GM12878 (cell line): ENCODE measurements around the gene CARS2. TPM values are rescaled to one million over a fixed set of nuclear protein-coding genes. Genes with fewer than 3 reads are reported as not detected.

Experiments used
- ATAC-seq: fragments of 200-7000 bp; cut with Tn5 transposase; 3 replicates; pipeline ENCODE4 v1.9.1; 2020; ENCODE audit warnings: mild to moderate bottlenecking, moderate library complexity
- BruUV-seq: library from RNA; stranded (reverse); fragments of 400-500 nt; replicated peaks from 2 replicates; lab custom pipeline; 2021; lab: Mats Ljungman, UMichigan
- CTCF ChIA-PET: fragments of 300-600 bp; sonication (Branson Sonifier 250); formaldehyde crosslinking; extraction: SDS; loops from one replicate; lab custom pipeline; 2021; ENCODE audit warnings: inconsistent platforms; lab: Yijun Ruan, JAX
- POLR2A ChIA-PET: fragments of 350-600 bp; formaldehyde crosslinking; extraction: SDS; loops from one replicate; lab custom pipeline; 2021; ENCODE audit warnings: inconsistent platforms; lab: Charles Lee
- RAD21 ChIA-PET: fragments of 300-600 bp; sonication (Branson Sonifier 250); formaldehyde crosslinking; loops from one replicate; lab custom pipeline; 2023; ENCODE audit warnings: antibody characterized with exemption; ENCODE audit not compliant: unreplicated experiment; lab: Charles Lee
- SMC1A ChIA-PET: fragments of 300-600 bp; sonication (Branson Sonifier 250); formaldehyde crosslinking; loops from one replicate; lab custom pipeline; 2023; ENCODE audit not compliant: unreplicated experiment, uncharacterized antibody; lab: Charles Lee
- DNase-seq: peaks from one replicate; pipeline ENCODE4 v3.0.0-alpha.2; 2011; ENCODE audit warnings: low read depth, low spot score
- FAIRE-seq: peaks from 3 replicates; lab custom pipeline; 2011; peaks lifted over from hg19 to GRCh38; lab: Jason Lieb, UNC
- H2AFZ ChIP-seq: 2 replicates; pipeline ENCODE4 v1.6.0; 2011; ENCODE audit warnings: low read depth, low read length, control low read depth; ENCODE audit not compliant: control insufficient read depth
- H3K27ac ChIP-seq: 2 replicates; pipeline ENCODE4 v1.5.1; 2011; ENCODE audit warnings: control low read depth; ENCODE audit not compliant: control insufficient read depth, insufficient read depth
- H3K27me3 ChIP-seq, 2 experiments: replicated peaks in 1 of 2; 2 replicates each; pipeline versions ENCODE4 v1.6.0 to v1.6.1; 2011; ENCODE audit warnings: low read length in 1 of 2; ENCODE audit not compliant: control insufficient read depth in 2 of 2, insufficient read depth in 2 of 2
- H3K36me3 ChIP-seq, 2 experiments: 2 replicates each; pipeline ENCODE4 v1.5.1; 2011; ENCODE audit warnings: low read length in 1 of 2; ENCODE audit not compliant: control insufficient read depth in 2 of 2, insufficient read depth in 2 of 2
- H3K4me1 ChIP-seq: 2 replicates; pipeline ENCODE4 v1.6.1; 2011; ENCODE audit warnings: mild to moderate bottlenecking, low read length, moderate library complexity, mixed read lengths; ENCODE audit not compliant: control insufficient read depth, insufficient read depth
- H3K4me2 ChIP-seq: 2 replicates; pipeline ENCODE4 v1.6.0; 2011; ENCODE audit warnings: control low read depth; ENCODE audit not compliant: control insufficient read depth, insufficient read depth
- H3K4me3 ChIP-seq: fragments of 200-600 bp; sonication (generic); 2 replicates; pipeline ENCODE4 v1.5.1; 2016
- H3K79me2 ChIP-seq: 2 replicates; pipeline ENCODE4 v1.6.0; 2011; ENCODE audit warnings: low read length; ENCODE audit not compliant: control insufficient read depth, insufficient read depth
- H3K9ac ChIP-seq: 2 replicates; pipeline ENCODE4 v1.8.0; 2011; ENCODE audit warnings: low read length, control low read depth, mixed read lengths; ENCODE audit not compliant: control insufficient read depth, insufficient read depth
- H3K9me3 ChIP-seq: replicated peaks from 3 replicates; pipeline ENCODE4 v1.5.1; 2011; ENCODE audit warnings: mild to moderate bottlenecking, low read length; ENCODE audit not compliant: control insufficient read depth, insufficient read depth
- H4K20me1 ChIP-seq: 2 replicates; pipeline ENCODE4 v1.6.0; 2011; ENCODE audit not compliant: control insufficient read depth, insufficient read depth
- BHLHE40 ChIP-seq, 2 experiments: fragments of 450-650 bp in 1 of 2; IDR thresholded peaks; 2 replicates each; pipeline ENCODE4 v1.6.1; 2011 to 2017; ENCODE audit warnings: low read depth in 2 of 2, borderline replicate concordance in 1 of 2, improper control_type of control experiment in 1 of 2, low read length in 1 of 2, mild to moderate bottlenecking in 1 of 2
- CBX5 ChIP-seq: sonication (generic); IDR thresholded peaks from 2 replicates; pipeline ENCODE4 v1.6.1; 2016; ENCODE audit warnings: low read depth, moderate library complexity, mild to moderate bottlenecking, inconsistent platforms
- TCF3 ChIP-seq: IDR thresholded peaks from 2 replicates; pipeline ENCODE4 v1.6.1; 2012; ENCODE audit warnings: low read depth, mild to moderate bottlenecking, low read length, borderline replicate concordance; ENCODE audit not compliant: insufficient read depth
- WGBS: methylation state at CpG from one replicate; pipeline ENCODE4 v1.1.6; 2016; ENCODE audit warnings: low lambda C conversion rate; ENCODE audit not compliant: insufficient replicate concordance, insufficient coverage; ENCODE audit errors: missing lambda C conversion rate; 5-methylcytosine and 5-hydroxymethylcytosine counted together
- in situ Hi-C: fragments of 300-500 bp; cut with MboI; formaldehyde crosslinking; loops from 9 replicates; pipeline ENCODE4 v1.14.3; 2018; ENCODE audit warnings: mixed read lengths
- intact Hi-C: fragments of 100-400 bp; cut with micrococcal nuclease; formaldehyde crosslinking; loops from one replicate; pipeline ENCODE4 v1.14.2; 2022; ENCODE audit not compliant: unreplicated experiment
- polyA plus RNA-seq, 11 experiments: library from polyadenylated mRNA; depleted of rRNA in 4 of 11; unstranded in 6 of 11; stranded (reverse) in 5 of 11; fragments of >200 nt; fragmentation: Nextera tagmentation in 4 of 11; fragmentation: Illumina TruSeq in 1 of 11; extraction: Ambion mirVana in 4 of 11; extraction: Trizol in 1 of 11; gene quantifications; 1 replicate in 1 of 11; 2 replicates in 10 of 11; pipeline versions ENCODE4 v1.2.1 to v1.2.3, GENCODE V29; 2011 to 2016; ENCODE audit warnings: inconsistent platforms in 2 of 11, missing spikeins in 2 of 11, low read depth in 1 of 11
- total RNA-seq, 4 experiments: library from RNA; depleted of rRNA in 3 of 4; stranded (reverse); fragments of >200 nt in 3 of 4; fragmentation: Illumina TruSeq in 1 of 4; extraction: Trizol in 1 of 4; gene quantifications; 2 replicates each; pipeline versions ENCODE4 v1.2.1 to v1.2.3, GENCODE V29; 2013 to 2021
- TF ChIP-seq, protein P1 (sequence below): IDR thresholded peaks from 2 replicates; pipeline ENCODE4 v1.6.1; 2011; ENCODE audit warnings: borderline replicate concordance, low read depth, mild to moderate bottlenecking, moderate library complexity, low read length; ENCODE audit not compliant: insufficient read depth, poor library complexity, severe bottlenecking
- TF ChIP-seq, protein P2 (sequence below): IDR thresholded peaks from 2 replicates; pipeline ENCODE4 v1.6.1; 2012; ENCODE audit warnings: improper control_type of control experiment, low read depth, low read length; ENCODE audit not compliant: insufficient replicate concordance
- TF ChIP-seq, protein P3 (sequence below): IDR thresholded peaks from 2 replicates; pipeline ENCODE4 v1.6.1; 2011; ENCODE audit warnings: low read depth, low read length, improper control_type of control experiment, borderline replicate concordance

Gene CARS2
- total and polyA plus RNA-seq, 10 of the 15 experiments (the other 5 are each of a cell fraction or from before 2014, with no cell fraction given) = 4.2 to 101 (median 61.5) TPM

DNA sequence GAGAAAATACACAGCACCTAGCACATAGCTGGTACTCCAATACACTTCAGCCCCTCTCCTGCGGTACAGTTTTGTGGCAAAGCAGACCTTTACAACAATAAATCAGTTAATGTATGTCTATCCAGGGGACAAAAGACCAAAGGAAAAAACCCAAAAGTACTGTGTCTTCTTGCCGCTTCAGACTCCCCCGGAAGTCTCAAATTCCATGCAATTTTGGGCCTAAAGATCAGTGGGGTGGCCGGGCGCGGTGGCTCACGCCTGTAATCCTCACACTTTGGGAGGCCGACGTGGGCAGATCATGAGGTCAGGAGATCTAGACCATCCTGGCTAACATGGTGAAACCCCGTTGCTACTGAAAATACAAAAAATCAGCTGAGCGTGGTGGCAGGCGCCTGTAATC lies 16.2 kb downstream of the CARS2 start (continued):
- TF ChIP-seq, protein P1, sequence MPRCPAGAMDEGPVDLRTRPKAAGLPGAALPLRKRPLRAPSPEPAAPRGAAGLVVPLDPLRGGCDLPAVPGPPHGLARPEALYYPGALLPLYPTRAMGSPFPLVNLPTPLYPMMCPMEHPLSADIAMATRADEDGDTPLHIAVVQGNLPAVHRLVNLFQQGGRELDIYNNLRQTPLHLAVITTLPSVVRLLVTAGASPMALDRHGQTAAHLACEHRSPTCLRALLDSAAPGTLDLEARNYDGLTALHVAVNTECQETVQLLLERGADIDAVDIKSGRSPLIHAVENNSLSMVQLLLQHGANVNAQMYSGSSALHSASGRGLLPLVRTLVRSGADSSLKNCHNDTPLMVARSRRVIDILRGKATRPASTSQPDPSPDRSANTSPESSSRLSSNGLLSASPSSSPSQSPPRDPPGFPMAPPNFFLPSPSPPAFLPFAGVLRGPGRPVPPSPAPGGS = no peak
- TF ChIP-seq BHLHE40 (IDR thresholded peaks at IDR 0.05; ENCODE audit: borderline replicate concordance in 1 of 2, low read depth in 2 of 2, low read length in 1 of 2) (no peak), CBX5 (no peak)

DNA sequence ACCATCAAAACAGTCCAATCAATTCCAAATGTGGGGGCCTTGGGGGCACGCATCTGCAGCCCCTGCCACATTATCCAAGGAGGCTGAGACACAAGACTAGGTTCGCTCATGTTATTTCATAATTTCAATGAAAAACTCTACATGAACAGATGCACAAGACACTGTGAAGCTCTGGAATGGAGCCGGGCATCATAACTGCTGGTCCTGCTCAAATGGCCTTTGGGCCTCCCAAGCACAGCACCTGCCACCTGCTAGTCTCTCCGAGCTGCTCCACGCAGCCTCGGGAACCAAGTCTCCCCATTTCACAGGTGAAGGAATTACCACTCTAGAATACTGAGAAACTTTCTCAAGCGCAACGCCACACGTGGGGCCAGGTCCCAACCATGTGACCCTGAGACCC lies 16.9 kb downstream of the CARS2 start:
- TF ChIP-seq TCF3 = no peak
- TF ChIP-seq, protein P2, sequence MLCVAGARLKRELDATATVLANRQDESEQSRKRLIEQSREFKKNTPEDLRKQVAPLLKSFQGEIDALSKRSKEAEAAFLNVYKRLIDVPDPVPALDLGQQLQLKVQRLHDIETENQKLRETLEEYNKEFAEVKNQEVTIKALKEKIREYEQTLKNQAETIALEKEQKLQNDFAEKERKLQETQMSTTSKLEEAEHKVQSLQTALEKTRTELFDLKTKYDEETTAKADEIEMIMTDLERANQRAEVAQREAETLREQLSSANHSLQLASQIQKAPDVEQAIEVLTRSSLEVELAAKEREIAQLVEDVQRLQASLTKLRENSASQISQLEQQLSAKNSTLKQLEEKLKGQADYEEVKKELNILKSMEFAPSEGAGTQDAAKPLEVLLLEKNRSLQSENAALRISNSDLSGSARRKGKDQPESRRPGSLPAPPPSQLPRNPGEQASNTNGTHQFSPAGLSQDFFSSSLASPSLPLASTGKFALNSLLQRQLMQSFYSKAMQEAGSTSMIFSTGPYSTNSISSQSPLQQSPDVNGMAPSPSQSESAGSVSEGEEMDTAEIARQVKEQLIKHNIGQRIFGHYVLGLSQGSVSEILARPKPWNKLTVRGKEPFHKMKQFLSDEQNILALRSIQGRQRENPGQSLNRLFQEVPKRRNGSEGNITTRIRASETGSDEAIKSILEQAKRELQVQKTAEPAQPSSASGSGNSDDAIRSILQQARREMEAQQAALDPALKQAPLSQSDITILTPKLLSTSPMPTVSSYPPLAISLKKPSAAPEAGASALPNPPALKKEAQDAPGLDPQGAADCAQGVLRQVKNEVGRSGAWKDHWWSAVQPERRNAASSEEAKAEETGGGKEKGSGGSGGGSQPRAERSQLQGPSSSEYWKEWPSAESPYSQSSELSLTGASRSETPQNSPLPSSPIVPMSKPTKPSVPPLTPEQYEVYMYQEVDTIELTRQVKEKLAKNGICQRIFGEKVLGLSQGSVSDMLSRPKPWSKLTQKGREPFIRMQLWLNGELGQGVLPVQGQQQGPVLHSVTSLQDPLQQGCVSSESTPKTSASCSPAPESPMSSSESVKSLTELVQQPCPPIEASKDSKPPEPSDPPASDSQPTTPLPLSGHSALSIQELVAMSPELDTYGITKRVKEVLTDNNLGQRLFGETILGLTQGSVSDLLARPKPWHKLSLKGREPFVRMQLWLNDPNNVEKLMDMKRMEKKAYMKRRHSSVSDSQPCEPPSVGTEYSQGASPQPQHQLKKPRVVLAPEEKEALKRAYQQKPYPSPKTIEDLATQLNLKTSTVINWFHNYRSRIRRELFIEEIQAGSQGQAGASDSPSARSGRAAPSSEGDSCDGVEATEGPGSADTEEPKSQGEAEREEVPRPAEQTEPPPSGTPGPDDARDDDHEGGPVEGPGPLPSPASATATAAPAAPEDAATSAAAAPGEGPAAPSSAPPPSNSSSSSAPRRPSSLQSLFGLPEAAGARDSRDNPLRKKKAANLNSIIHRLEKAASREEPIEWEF = no peak
- TF ChIP-seq, protein P3, sequence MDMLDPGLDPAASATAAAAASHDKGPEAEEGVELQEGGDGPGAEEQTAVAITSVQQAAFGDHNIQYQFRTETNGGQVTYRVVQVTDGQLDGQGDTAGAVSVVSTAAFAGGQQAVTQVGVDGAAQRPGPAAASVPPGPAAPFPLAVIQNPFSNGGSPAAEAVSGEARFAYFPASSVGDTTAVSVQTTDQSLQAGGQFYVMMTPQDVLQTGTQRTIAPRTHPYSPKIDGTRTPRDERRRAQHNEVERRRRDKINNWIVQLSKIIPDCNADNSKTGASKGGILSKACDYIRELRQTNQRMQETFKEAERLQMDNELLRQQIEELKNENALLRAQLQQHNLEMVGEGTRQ = no peak
- H3K4me2 ChIP-seq = no peak overlapping the region

More for the DNA sequence above, 16.9 kb downstream of the CARS2 start:
- H3K9ac ChIP-seq = no peak overlapping the region
- no peak for FAIRE-seq
- in situ Hi-C loops = no loop called here
- H3K9me3 ChIP-seq = no peaks in the 10 kb centered on the region
- H3K4me1 ChIP-seq = no peaks in the 10 kb centered on the region
- BruUV-seq = no TSS peak
- no peak overlapping the region for H2AFZ ChIP-seq
- H3K36me3 ChIP-seq = peaks cover 6 to 22% of the 10 kb centered on the region in 2 experiments
- DNase-seq = no peak
- ChIA-PET CTCF (interaction anchor here (1.0 kb wide), 1 partner anchor 32 kb away, joined by 3 read pairs; no protein-coding TSS in a partner anchor), POLR2A (no interaction called here), RAD21 (no interaction called here), SMC1A (no interaction called here)
- intact Hi-C loops = no loop called here
- H3K27me3 ChIP-seq = no peaks in the 10 kb centered on the region
- ATAC-seq = no peak
- no peaks in the 10 kb centered on the region for H3K79me2 ChIP-seq
- WGBS = 93% methylated on average over 9 of the region's 9 CpGs
- no peak overlapping the region for H3K27ac ChIP-seq
- H3K4me3 ChIP-seq = no peak overlapping the region
- H4K20me1 ChIP-seq = no peaks in the 10 kb centered on the region
